Astrocyte of the cerebellum (primary cell): ENCODE measurements around the gene KCNMB2.

Source experiments
- DNase-seq: peaks from one replicate; pipeline ENCODE4 v3.0.0-alpha.2; 2011; ENCODE audit warnings: low read depth
- H3K4me3 ChIP-seq: 2 replicates; pipeline ENCODE4 v1.5.1; 2011; ENCODE audit warnings: mild to moderate bottlenecking, low read depth, low read length, moderate library complexity
- CTCF ChIP-seq: IDR thresholded peaks from 2 replicates; pipeline ENCODE4 v1.5.1; 2012; ENCODE audit warnings: low read length, low read depth, moderate library complexity, mild to moderate bottlenecking; ENCODE audit errors: missing control alignments
- in situ Hi-C: cut with HindIII; loops from 2 replicates; pipeline ENCODE4 v1.10.0; 2017; ENCODE audit warnings: low sequenced_read_pairs

The KCNMB2 gene

GRCh38 chr3:178517665-178518334 is 18.4 kb upstream of the KCNMB2 start:
- no peak for DNase-seq
- H3K4me3 ChIP-seq: no peak overlapping the region
- in situ Hi-C loops: no loop called here
- TF ChIP-seq CTCF: no peak

DNA sequence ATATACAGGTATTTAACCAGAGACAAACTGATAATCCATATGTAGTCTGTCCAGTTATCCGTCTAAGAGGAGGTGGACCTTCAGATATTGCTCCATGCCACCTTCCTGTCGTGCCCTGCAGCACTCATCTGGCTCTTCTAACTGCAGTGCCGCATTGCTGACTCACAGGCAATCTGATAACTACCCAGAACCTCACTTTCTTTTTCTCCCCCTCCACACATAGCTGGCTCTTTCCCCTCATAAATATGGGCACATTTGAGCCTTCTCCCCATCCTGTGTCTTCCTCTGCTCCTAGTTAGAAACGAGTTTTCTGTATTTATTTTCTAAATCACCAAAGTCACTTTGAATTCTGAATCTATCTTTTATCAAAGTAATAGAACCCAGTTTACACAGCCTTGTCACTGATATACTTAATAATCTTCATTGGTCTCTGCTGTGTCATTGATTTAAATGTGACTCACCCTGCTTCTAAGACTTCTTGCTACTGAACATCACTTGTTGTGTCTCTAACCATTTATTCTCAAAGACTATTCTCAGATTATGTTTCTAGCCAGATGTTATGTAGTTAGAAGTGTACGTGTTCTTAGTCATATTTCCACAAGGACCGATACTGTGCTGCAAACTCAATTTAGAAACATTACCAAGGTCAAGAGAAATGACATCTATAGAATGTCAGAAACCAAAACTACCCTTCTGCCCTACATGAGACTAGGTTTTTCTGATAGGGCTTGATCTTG is 17.4 kb upstream of the KCNMB2 start:
- no peak for TF ChIP-seq CTCF
- in situ Hi-C loops: no loop called here
- H3K4me3 ChIP-seq: no peak overlapping the region
- DNase-seq: no peak

DNA sequence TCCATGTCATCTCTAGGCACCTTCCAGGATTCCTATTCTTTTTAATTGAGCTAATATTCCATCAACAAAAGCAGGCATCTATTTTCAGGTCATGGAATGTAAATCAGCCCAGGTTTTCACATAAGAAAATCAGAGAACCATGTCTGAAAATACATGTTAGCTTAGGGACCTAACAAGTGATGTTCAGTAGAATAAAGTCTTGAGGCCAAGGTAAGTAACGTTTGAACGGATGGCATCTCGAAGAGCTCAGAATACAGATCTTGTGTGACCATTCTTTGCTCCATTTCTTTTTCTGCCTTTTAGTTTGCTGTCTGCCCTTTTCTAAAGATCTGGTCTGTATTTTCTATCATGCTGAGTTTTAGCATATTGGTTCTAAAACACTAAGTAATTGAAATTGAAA is 16.5 kb upstream of the KCNMB2 start:
- no peak for TF ChIP-seq CTCF
- DNase-seq: no peak
- no peak overlapping the region for H3K4me3 ChIP-seq
- in situ Hi-C loops: no loop called here

DNA sequence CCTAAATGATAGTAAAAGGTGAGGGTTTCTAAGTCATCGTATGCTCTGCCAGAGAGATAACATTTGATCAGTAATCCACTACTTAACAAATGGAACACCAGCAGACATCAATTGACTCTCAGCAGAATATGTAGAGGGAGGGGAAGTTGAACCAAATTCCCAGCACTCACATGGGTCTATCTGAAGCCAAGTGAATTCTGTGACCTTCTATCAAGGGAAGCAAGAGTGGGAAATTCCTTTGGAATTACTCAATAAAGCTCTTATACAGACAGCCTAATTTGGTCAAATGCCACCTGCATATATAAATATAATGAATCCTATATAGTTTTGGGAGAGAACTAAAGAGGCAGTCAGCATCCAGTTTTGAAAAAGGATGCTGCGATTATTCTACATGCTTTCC is 15.8 kb upstream of the KCNMB2 start:
- TF ChIP-seq CTCF: no peak
- DNase-seq: no peak
- in situ Hi-C loops: no loop called here

DNA sequence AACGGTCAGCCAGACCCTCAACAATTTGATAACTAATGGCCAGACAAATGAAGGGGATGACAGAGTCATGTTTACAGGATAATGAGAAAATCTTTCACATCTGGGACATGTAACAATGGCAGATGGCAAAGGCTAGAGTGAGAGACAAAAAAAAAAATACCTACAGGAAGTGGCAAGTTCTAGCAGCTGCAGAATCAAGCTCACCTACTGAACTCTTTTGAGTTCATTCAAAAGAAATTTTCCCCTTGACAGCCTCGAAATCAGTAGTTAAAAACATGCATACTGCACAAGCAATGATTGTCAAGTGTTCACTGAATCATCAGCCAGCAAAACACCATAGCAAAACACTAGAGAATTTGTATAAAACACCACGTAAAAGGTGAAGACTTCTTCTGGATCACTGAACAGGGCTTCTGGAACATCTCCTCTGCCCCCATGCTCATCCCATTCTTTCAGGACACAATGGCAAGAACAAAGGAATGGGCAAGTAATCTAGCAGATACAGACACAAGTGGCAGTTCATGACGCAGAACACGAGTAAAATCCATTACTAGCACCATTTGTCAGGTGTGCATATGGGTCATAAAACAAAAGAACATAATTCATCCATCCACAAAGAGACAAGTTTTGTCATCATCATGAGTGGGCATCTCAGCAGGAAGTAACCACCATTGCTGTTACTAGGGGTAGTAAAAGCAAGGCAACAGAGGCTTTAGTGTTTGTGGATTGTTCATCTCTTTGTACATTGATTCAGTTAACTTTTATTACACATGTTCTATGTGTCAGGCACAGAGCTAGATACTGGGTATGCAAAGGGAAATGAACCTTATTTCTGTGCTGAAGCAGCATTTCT is 13.8 kb upstream of the KCNMB2 start:
- in situ Hi-C loops: no loop called here
- no peak overlapping the region for H3K4me3 ChIP-seq
- DNase-seq: no peak
- TF ChIP-seq CTCF: no peak

More for the DNA sequence above, 15.8 kb upstream of the KCNMB2 start:
- no peak overlapping the region for H3K4me3 ChIP-seq

- no peak for TF ChIP-seq CTCF
- no peak overlapping the region for H3K4me3 ChIP-seq
- in situ Hi-C loops: no loop called here
- no peak for DNase-seq
These were observed 11.0 kb upstream of the KCNMB2 start for GRCh38 chr3:178525251-178525650.
